Mammary epithelial cell (primary cell): ENCODE data around the gene FAM241A.
"Not testable (repeated sequence)": the region's sequence is repeated elsewhere in the genome, so short reads cannot be mapped to it uniquely, and the experiment has no call there.

ENCODE experiments used
- CTCF ChIP-seq, 2 donors: IDR thresholded peaks in 1 of 2; conservative IDR thresholded peaks in 1 of 2; 2 replicates each; pipeline ENCODE4 v1.5.1; 2011 to 2012; ENCODE audit warnings: inconsistent platforms in 2 of 2, low read length in 2 of 2, mild to moderate bottlenecking in 2 of 2, control low read depth in 1 of 2, low read depth in 1 of 2; ENCODE audit not compliant: insufficient read depth in 1 of 2; ENCODE audit errors: extremely low read depth in 1 of 2
- EZH2 ChIP-seq: IDR thresholded peaks from 2 replicates; pipeline ENCODE4 v1.6.1; 2012; ENCODE audit warnings: low read length, inconsistent platforms, borderline replicate concordance

DNA sequence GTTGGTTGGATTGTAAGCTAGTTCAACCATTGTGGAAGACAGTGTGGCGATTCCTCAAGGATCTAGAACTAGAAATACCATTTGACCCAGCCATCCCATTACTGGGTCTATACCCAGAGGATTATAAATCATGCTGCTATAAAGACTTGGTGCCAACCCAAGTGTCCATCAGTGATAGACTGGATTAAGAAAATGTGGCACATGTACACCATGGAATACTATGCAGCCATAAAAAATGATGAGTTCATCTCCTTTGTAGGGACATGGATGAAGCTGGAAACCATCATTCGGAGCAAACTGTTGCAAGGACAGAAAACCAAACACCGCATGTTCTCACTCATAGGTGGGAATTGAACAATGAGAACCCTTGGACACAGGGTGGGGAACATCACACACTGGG, 18.5 kb downstream of the FAM241A start:
- not testable (repeated sequence) for TF ChIP-seq CTCF (conservative IDR thresholded peaks at IDR 0.05 in 1 of 2, IDR thresholded peaks at IDR 0.05 in 1 of 2; ENCODE audit: extremely low read depth in 1 of 2, insufficient read depth in 1 of 2, low read depth in 1 of 2, low read length in 2 of 2); EZH2
